ENCODE measurements around the gene CDKN1C.

GRCh38 chr11:2869134-2869526 is 16.4 kb downstream of the CDKN1C start:
- TF ChIP-seq CTCF (IDR thresholded peaks at IDR 0.05) (no peak), POLR2AphosphoS5 (IDR thresholded peaks at IDR 0.05) (no peak)
